ENCODE results near the gene MICAL2.

- TF ChIP-seq POLR2A (IDR thresholded peaks at IDR 0.05) = no peak
- TF ChIP-seq CTCF (IDR thresholded peaks at IDR 0.05) = no peak
These were observed 48.5 kb downstream of the MICAL2 start for GRCh38 chr11:12158909-12159308.
